ENCODE measurements around the gene ZNF79.

DNA sequence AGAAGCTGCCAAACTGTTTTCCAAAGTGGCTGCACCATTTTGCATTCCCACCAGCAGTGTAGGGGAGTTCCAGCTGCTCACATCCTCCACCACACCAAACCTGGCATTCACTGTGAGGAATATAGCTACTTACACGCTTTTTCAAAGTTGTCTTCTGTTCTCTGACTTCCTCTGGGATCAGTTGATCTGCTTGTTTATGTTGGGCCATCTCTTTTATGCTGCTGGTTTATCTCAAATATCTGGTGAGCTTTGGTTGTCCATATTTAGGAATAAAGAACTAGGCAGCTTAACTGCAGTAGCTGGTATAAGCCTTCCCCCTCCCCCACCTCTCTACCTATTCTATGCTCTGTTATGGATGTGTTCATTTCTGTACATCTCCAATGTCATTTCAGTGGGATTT lies 8.5 kb upstream of the ZNF79 start:
- TF ChIP-seq CTCF (conservative IDR thresholded peaks at IDR 0.05; ENCODE audit: low read depth, low read length) (no peak), EZH2 (IDR thresholded peaks at IDR 0.05; ENCODE audit: borderline replicate concordance, low read depth, low read length, poor library complexity, severe bottlenecking) (no peak)
